K562 (cell line): ENCODE results near the gene DNAH10. TPM values are rescaled to one million over a fixed set of nuclear protein-coding genes. Genes with fewer than 3 reads are reported as not detected.

Experiments
- ATAC-seq: fragments of 200-7000 bp; cut with Tn5 transposase; 3 replicates; pipeline ENCODE4 v1.9.1; 2020; ENCODE audit warnings: moderate library complexity
- BruUV-seq: library from RNA; stranded (reverse); fragments of 400-500 nt; replicated peaks from 2 replicates; lab custom pipeline; 2021; lab: Mats Ljungman, UMichigan
- CTCF ChIA-PET: fragments of 300-600 bp; formaldehyde crosslinking; extraction: SDS; loops from one replicate; lab custom pipeline; 2021; ENCODE audit warnings: low intra/inter-chr PET ratio; lab: Yijun Ruan, JAX
- POLR2A ChIA-PET: fragments of 300-600, 350-650 bp; sonication (Branson Sonifier 250); formaldehyde crosslinking; extraction: SDS; loops from one replicate; lab custom pipeline; 2021; ENCODE audit warnings: antibody characterized with exemption, inconsistent platforms; lab: Yijun Ruan, JAX
- DNase-seq, 4 experiments: peaks; one replicate each; pipeline versions ENCODE4 v3.0.0 to v3.0.0-alpha.2; 2011 to 2018; ENCODE audit warnings: low spot score in 3 of 4, mixed read lengths in 3 of 4; ENCODE audit errors: extremely low read depth in 1 of 4
- FAIRE-seq: peaks from 2 replicates; lab custom pipeline; 2011; peaks lifted over from hg19 to GRCh38; lab: Jason Lieb, UNC
- H2AFZ ChIP-seq: 2 replicates; pipeline ENCODE4 v1.6.0; 2011; ENCODE audit warnings: low read depth, low read length, control low read depth, inconsistent platforms
- H3K27ac ChIP-seq: fragments of 200-600 bp; 3 replicates; pipeline ENCODE4 v1.8.0; 2011; ENCODE audit warnings: low read depth, mild to moderate bottlenecking, control low read depth, inconsistent platforms, low read length, moderate library complexity, mixed read lengths; ENCODE audit errors: extremely low read depth
- H3K27me3 ChIP-seq, 2 experiments: fragments of 300-600 bp in 1 of 2; 2 replicates in 1 of 2; 3 replicates in 1 of 2; pipeline versions ENCODE4 v1.6.0 to v1.8.0; 2011; ENCODE audit warnings: inconsistent platforms in 2 of 2, low read length in 2 of 2, mild to moderate bottlenecking in 1 of 2, mixed read lengths in 1 of 2, moderate library complexity in 1 of 2; ENCODE audit not compliant: control insufficient read depth in 2 of 2, insufficient read depth in 2 of 2
- H3K36me3 ChIP-seq: fragments of 300-600 bp; 3 replicates; pipeline ENCODE4 v1.8.0; 2011; ENCODE audit warnings: mild to moderate bottlenecking, low read length, inconsistent platforms; ENCODE audit not compliant: control insufficient read depth, insufficient read depth
- H3K4me1 ChIP-seq, 2 experiments: fragments of 200-600 bp in 1 of 2; replicated peaks in 1 of 2; 2 replicates in 1 of 2; 3 replicates in 1 of 2; pipeline versions ENCODE4 v1.5.1 to v1.8.0; 2011; ENCODE audit warnings: inconsistent platforms in 2 of 2, low read length in 2 of 2, mild to moderate bottlenecking in 1 of 2, mixed read lengths in 1 of 2, moderate library complexity in 1 of 2; ENCODE audit not compliant: control insufficient read depth in 2 of 2, insufficient read depth in 2 of 2
- H3K4me2 ChIP-seq: 2 replicates; pipeline ENCODE4 v1.6.1; 2011; ENCODE audit warnings: low read length, control low read depth, inconsistent platforms, mixed read lengths; ENCODE audit not compliant: insufficient read depth
- H3K4me3 ChIP-seq: fragments of 200-600 bp; sonication (generic), shearing (Covaris generic); 2 replicates; pipeline ENCODE4 v1.5.1; 2016; ENCODE audit warnings: control low read depth, inconsistent platforms
- H3K79me2 ChIP-seq: fragments of 200-600 bp; 3 replicates; pipeline ENCODE4 v1.8.0; 2011; ENCODE audit warnings: low read length, inconsistent platforms; ENCODE audit not compliant: control insufficient read depth, insufficient read depth
- H3K9ac ChIP-seq, 2 experiments: 2 replicates each; pipeline versions ENCODE4 v1.6.0 to v1.6.1; 2011; ENCODE audit warnings: low read depth in 2 of 2, low read length in 2 of 2, control low read depth in 1 of 2, inconsistent platforms in 1 of 2, mild to moderate bottlenecking in 1 of 2, mixed read lengths in 1 of 2; ENCODE audit not compliant: insufficient read depth in 1 of 2
- H3K9me1 ChIP-seq: one replicate; pipeline ENCODE4 v1.6.0; 2011; ENCODE audit warnings: inconsistent platforms, mild to moderate bottlenecking, low read length, moderate library complexity; ENCODE audit not compliant: control insufficient read depth, insufficient read depth
- H3K9me3 ChIP-seq: replicated peaks from 2 replicates; pipeline ENCODE4 v1.5.1; 2011; ENCODE audit warnings: low read depth, low read length, inconsistent platforms; ENCODE audit not compliant: control insufficient read depth, insufficient read depth
- H4K20me1 ChIP-seq: replicated peaks from 2 replicates; pipeline ENCODE4 v1.6.1; 2011; ENCODE audit warnings: low read length, inconsistent platforms, mixed read lengths; ENCODE audit not compliant: control insufficient read depth, insufficient read depth
- CEBPB ChIP-seq: fragments of 450-650 bp; IDR thresholded peaks from 2 replicates; pipeline ENCODE4 v1.6.1; 2016; ENCODE audit warnings: missing genetic modification characterization, missing compliant biosample characterization
- ELF4 ChIP-seq: fragments of 450-650 bp; formaldehyde crosslinking; IDR thresholded peaks from 2 replicates; pipeline ENCODE4 v1.4.0; 2022; ENCODE audit warnings: missing genetic modification characterization
- LARP7 ChIP-seq: fragments of 450-650 bp; IDR thresholded peaks from 2 replicates; pipeline ENCODE4 v1.6.1; 2016
- NFRKB ChIP-seq: fragments of 450-650 bp; IDR thresholded peaks from 2 replicates; pipeline ENCODE4 v1.6.1; 2016; ENCODE audit warnings: low read depth
- PCBP1 ChIP-seq: fragments of 200-400 bp; formaldehyde crosslinking; IDR thresholded peaks from 2 replicates; pipeline ENCODE4 v1.6.1; 2018; ENCODE audit warnings: mild to moderate bottlenecking, low read depth, low read length; ENCODE audit not compliant: poor library complexity, severe bottlenecking
- SMAD1 ChIP-seq: fragments of 150-350 bp; IDR thresholded peaks from 2 replicates; pipeline ENCODE4 v1.6.1; 2014; ENCODE audit warnings: low read length, low read depth; ENCODE audit not compliant: partially characterized antibody
- STAT5B ChIP-seq: fragments of 250-450 bp; sonication (Bioruptor Pico); IDR thresholded peaks from 2 replicates; pipeline ENCODE4 v1.8.0; 2021; ENCODE audit warnings: mild to moderate bottlenecking, inconsistent platforms
- ZBTB17 ChIP-seq: fragments of 450-650 bp; formaldehyde crosslinking; IDR thresholded peaks from 2 replicates; pipeline ENCODE4 v1.4.0; 2020; ENCODE audit warnings: mild to moderate bottlenecking
- ZNF12 ChIP-seq: sonication (generic); formaldehyde crosslinking; IDR thresholded peaks from 2 replicates; pipeline ENCODE4 v1.4.0; 2020; ENCODE audit warnings: mild to moderate bottlenecking, missing genetic modification reagents
- ZNF511 ChIP-seq: sonication (generic); formaldehyde crosslinking; IDR thresholded peaks from 2 replicates; pipeline ENCODE4 v1.8.0; 2022; ENCODE audit warnings: mild to moderate bottlenecking, missing genetic modification reagents
- ZNF551 ChIP-seq: fragments of 250-450 bp; sonication (Bioruptor Pico); IDR thresholded peaks from 2 replicates; pipeline ENCODE4 v1.5.0; 2021; ENCODE audit warnings: mild to moderate bottlenecking, moderate library complexity
- WGBS: fragments of 100-300 bp; shearing (Covaris generic); methylation state at CpG from one replicate; pipeline ENCODE4 v1.1.6; 2016; ENCODE audit warnings: low coverage, mixed read lengths; ENCODE audit not compliant: insufficient coverage; ENCODE audit errors: missing lambda C conversion rate; 5-methylcytosine and 5-hydroxymethylcytosine counted together
- in situ Hi-C: fragments of 300-500 bp; cut with MboI; formaldehyde crosslinking; loops from 4 replicates; pipeline ENCODE4 v1.15.0; 2018; ENCODE audit warnings: inconsistent platforms, mixed read lengths
- intact Hi-C: fragments of 100-400 bp; cut with micrococcal nuclease; formaldehyde crosslinking; loops from 2 replicates; pipeline ENCODE4 v1.14.2; 2022
- polyA plus RNA-seq, 8 experiments: library from polyadenylated mRNA; depleted of rRNA in 4 of 8; stranded (reverse) in 5 of 8; unstranded in 3 of 8; fragments of >200 nt; fragmentation: Nextera tagmentation in 2 of 8; fragmentation: Illumina TruSeq in 1 of 8; extraction: Ambion mirVana in 2 of 8; extraction: Trizol in 1 of 8; gene quantifications; 2 replicates each; pipeline versions ENCODE4 v1.2.1 to v1.2.3, GENCODE V29; 2011 to 2014; ENCODE audit warnings: inconsistent platforms in 1 of 8, missing spikeins in 1 of 8
- total RNA-seq, 7 experiments: library from RNA; depleted of rRNA in 6 of 7; stranded (reverse); fragments of >200 nt in 6 of 7; fragmentation: Illumina TruSeq in 2 of 7; extraction: Trizol in 2 of 7; gene quantifications; 2 replicates each; pipeline versions ENCODE4 v1.2.1 to v1.2.3, GENCODE V29; 2011 to 2021; ENCODE audit warnings: low replicate concordance in 1 of 7
- TF ChIP-seq, protein P1 (sequence below): fragments of 250-450 bp; sonication (Bioruptor Pico); IDR thresholded peaks from 2 replicates; pipeline ENCODE4 v1.8.0; 2021; ENCODE audit warnings: moderate library complexity, mild to moderate bottlenecking, inconsistent platforms
- TF ChIP-seq, protein P2 (sequence below), 2 experiments: fragments of 450-650 bp; IDR thresholded peaks; 2 replicates each; pipeline ENCODE4 v1.6.1; 2018; ENCODE audit warnings: mild to moderate bottlenecking in 2 of 2, low read depth in 1 of 2; ENCODE audit not compliant: partially characterized antibody in 2 of 2
- TF ChIP-seq, protein P3 (sequence below): sonication (generic); formaldehyde crosslinking; IDR thresholded peaks from 2 replicates; pipeline ENCODE4 v1.8.0; 2022; ENCODE audit warnings: mild to moderate bottlenecking, low read depth, missing genetic modification reagents

The DNAH10 gene
- total and polyA plus RNA-seq, 9 of the 15 experiments (the other 6 are each of a cell fraction or from before 2014, with no cell fraction given): 0.01 to 0.06 (median 0.04) TPM; not detected in 1

DNA sequence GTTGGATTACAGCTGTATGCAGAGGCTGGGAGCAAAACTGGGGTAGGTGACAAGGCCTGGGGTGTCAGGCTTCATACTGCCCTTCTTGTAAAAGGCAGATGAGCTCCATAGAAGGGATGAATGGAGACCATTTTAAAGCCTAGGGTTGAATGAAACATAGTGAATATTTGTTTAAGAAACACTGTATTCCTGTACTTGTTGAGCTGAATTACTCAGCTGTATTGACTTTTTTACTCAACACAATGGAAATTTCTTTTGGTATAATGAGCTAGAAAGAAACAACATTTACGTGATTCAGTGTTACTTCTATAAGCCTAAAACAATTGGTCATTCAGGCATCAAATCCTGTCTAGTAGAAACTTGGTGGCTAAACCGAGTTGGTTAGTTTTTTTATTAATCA, 35.9 kb upstream of the DNAH10 start:
- Histone ChIP-seq H3K4me1 (peaks cover 2 to 4% of the 10 kb centered on the region in 2 experiments; a peak in 4 of 5 replicates), H3K4me3 (no peak overlapping the region), H3K9me1 (peaks cover 6% of the 10 kb centered on the region), H3K27ac (0 out of 3 replicates have a peak overlapping the region, but pooled peaks have one; percentile 17), H2AFZ (no peak overlapping the region), H4K20me1 (no peaks in the 10 kb centered on the region), H3K27me3 (no peaks in the 10 kb centered on the region), H3K79me2 (peaks cover 7% of the 10 kb centered on the region), H3K4me2 (no peak overlapping the region), H3K9ac (no peak overlapping the region), H3K36me3 (peaks cover 88% of the 10 kb centered on the region), H3K9me3 (no peaks in the 10 kb centered on the region)
- POLR2A ChIA-PET: interaction anchor here (1.1 to 1.2 kb wide), 2 partner anchors 9 to 12 kb away, joined by 4 to 6 read pairs; no protein-coding TSS in a partner anchor
- TF ChIP-seq, protein P1, sequence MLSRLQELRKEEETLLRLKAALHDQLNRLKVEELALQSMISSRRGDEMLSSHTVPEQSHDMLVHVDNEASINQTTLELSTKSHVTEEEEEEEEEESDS (CRISPR knock-in tag): no peak
- no peak for TF ChIP-seq SMAD1
- no peak for TF ChIP-seq PCBP1
- TF ChIP-seq, protein P2, sequence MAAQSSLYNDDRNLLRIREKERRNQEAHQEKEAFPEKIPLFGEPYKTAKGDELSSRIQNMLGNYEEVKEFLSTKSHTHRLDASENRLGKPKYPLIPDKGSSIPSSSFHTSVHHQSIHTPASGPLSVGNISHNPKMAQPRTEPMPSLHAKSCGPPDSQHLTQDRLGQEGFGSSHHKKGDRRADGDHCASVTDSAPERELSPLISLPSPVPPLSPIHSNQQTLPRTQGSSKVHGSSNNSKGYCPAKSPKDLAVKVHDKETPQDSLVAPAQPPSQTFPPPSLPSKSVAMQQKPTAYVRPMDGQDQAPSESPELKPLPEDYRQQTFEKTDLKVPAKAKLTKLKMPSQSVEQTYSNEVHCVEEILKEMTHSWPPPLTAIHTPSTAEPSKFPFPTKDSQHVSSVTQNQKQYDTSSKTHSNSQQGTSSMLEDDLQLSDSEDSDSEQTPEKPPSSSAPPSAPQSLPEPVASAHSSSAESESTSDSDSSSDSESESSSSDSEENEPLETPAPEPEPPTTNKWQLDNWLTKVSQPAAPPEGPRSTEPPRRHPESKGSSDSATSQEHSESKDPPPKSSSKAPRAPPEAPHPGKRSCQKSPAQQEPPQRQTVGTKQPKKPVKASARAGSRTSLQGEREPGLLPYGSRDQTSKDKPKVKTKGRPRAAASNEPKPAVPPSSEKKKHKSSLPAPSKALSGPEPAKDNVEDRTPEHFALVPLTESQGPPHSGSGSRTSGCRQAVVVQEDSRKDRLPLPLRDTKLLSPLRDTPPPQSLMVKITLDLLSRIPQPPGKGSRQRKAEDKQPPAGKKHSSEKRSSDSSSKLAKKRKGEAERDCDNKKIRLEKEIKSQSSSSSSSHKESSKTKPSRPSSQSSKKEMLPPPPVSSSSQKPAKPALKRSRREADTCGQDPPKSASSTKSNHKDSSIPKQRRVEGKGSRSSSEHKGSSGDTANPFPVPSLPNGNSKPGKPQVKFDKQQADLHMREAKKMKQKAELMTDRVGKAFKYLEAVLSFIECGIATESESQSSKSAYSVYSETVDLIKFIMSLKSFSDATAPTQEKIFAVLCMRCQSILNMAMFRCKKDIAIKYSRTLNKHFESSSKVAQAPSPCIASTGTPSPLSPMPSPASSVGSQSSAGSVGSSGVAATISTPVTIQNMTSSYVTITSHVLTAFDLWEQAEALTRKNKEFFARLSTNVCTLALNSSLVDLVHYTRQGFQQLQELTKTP (IDR thresholded peaks at IDR 0.05; ENCODE audit: low read depth in 1 of 2, partially characterized antibody in 2 of 2): no peak
- TF ChIP-seq ZNF12 (CRISPR knock-in tag): no peak
- TF ChIP-seq CEBPB (tag): no peak
- TF ChIP-seq, protein P3, sequence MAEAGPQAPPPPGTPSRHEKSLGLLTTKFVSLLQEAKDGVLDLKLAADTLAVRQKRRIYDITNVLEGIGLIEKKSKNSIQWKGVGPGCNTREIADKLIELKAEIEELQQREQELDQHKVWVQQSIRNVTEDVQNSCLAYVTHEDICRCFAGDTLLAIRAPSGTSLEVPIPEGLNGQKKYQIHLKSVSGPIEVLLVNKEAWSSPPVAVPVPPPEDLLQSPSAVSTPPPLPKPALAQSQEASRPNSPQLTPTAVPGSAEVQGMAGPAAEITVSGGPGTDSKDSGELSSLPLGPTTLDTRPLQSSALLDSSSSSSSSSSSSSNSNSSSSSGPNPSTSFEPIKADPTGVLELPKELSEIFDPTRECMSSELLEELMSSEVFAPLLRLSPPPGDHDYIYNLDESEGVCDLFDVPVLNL: no peak
- TF ChIP-seq NFRKB: no peak
- no peak for TF ChIP-seq ZNF511 (CRISPR knock-in tag)
- no peak for TF ChIP-seq ZNF551 (CRISPR knock-in tag)
- no peak for TF ChIP-seq ELF4 (CRISPR knock-in tag)
- no peak for TF ChIP-seq LARP7
- TF ChIP-seq STAT5B (CRISPR knock-in tag): no peak
- no peak for TF ChIP-seq ZBTB17 (CRISPR knock-in tag)
- no peak for ATAC-seq
- no peak for DNase-seq
- WGBS: 56% methylated on average over 2 of the region's 2 CpGs
- FAIRE-seq: peak; percentile 35
- CTCF ChIA-PET: no interaction called here
- BruUV-seq: no TSS peak
- intact Hi-C loops (no loop called here), in situ Hi-C loops (no loop called here)
